ENCODE measurements around the gene PGAP1. TPM values are rescaled to one million over a fixed set of nuclear protein-coding genes. Genes with fewer than 3 reads are reported as not detected.

The PGAP1 gene, protein sequence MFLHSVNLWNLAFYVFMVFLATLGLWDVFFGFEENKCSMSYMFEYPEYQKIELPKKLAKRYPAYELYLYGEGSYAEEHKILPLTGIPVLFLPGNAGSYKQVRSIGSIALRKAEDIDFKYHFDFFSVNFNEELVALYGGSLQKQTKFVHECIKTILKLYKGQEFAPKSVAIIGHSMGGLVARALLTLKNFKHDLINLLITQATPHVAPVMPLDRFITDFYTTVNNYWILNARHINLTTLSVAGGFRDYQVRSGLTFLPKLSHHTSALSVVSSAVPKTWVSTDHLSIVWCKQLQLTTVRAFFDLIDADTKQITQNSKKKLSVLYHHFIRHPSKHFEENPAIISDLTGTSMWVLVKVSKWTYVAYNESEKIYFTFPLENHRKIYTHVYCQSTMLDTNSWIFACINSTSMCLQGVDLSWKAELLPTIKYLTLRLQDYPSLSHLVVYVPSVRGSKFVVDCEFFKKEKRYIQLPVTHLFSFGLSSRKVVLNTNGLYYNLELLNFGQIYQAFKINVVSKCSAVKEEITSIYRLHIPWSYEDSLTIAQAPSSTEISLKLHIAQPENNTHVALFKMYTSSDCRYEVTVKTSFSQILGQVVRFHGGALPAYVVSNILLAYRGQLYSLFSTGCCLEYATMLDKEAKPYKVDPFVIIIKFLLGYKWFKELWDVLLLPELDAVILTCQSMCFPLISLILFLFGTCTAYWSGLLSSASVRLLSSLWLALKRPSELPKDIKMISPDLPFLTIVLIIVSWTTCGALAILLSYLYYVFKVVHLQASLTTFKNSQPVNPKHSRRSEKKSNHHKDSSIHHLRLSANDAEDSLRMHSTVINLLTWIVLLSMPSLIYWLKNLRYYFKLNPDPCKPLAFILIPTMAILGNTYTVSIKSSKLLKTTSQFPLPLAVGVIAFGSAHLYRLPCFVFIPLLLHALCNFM
- total RNA-seq: 10 to 100 TPM in 1 of 4 donors, 1 to 10 TPM in 3; 6.5 to 15.6 (median 9.2) TPM

DNA sequence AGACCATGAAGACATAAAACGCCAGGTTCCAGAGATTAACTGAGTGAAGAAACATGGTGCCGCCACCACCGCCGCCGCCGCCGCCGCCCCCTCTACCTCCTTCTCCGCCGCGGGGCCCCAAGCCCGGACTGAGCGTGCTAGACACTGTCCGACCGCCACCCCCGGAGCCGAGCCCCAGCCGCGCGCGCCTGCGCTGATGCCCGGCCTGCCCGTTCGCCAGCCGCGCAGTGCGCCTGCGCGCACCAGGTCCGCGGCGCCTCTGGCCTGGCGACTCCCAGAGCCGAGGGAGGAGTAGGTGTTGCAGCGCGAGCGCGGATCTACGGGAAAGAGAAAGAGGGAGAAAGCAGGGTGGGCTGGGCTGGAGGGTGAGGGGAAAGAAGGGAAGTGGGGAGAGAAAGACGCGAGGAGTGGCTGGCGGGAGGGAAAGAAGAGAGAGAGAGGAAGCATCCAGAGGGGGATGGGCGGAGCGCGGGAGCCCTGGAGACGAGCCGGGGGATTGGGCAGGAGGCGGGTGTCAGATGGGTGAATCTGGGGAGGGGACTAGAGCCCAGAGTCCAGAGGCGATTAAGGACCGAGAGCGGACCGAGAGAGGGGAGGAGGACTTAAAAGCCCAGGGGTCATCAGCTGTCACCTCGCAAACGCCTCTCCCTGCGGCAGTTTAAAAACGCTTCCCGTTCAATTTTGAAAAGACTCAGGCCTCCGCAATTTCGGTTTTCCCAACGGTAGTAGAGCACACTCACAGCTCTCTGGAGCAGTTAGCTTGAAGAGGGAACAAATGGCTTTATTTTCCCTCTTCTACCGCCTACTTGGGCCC, at the start of gene PGAP1:
TSS of gene PGAP1 (minus strand) at position 146 of the 814 bp plus-strand sequence. CDS start at position 55, 91 bp downstream.
- no peaks in the 10 kb centered on the region for H3K9me3 ChIP-seq
- DNase-seq: peak; percentile 29
- H3K4me1 ChIP-seq: peaks cover 0 to 55% (median 10%) of the 10 kb centered on the region in 3 donors
- WGBS, 2 donors: 0 to 1% methylated on average over 28 of the region's 62 CpGs
- intact Hi-C loops (cut with DNase I): no loop called here
- H3K4me3 ChIP-seq: peak within 1 kb of the TSS; percentile 63 to 91 (median 86)
- no peaks in the 10 kb centered on the region for H3K27me3 ChIP-seq
- no peaks in the 10 kb centered on the region for H3K36me3 ChIP-seq
- peak within 1 kb of the TSS; percentile 92 to 96 (median 94) for H3K27ac ChIP-seq
- TF ChIP-seq, protein P1, sequence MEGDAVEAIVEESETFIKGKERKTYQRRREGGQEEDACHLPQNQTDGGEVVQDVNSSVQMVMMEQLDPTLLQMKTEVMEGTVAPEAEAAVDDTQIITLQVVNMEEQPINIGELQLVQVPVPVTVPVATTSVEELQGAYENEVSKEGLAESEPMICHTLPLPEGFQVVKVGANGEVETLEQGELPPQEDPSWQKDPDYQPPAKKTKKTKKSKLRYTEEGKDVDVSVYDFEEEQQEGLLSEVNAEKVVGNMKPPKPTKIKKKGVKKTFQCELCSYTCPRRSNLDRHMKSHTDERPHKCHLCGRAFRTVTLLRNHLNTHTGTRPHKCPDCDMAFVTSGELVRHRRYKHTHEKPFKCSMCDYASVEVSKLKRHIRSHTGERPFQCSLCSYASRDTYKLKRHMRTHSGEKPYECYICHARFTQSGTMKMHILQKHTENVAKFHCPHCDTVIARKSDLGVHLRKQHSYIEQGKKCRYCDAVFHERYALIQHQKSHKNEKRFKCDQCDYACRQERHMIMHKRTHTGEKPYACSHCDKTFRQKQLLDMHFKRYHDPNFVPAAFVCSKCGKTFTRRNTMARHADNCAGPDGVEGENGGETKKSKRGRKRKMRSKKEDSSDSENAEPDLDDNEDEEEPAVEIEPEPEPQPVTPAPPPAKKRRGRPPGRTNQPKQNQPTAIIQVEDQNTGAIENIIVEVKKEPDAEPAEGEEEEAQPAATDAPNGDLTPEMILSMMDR (IDR thresholded peaks at IDR 0.05): peak in 1 of 6 experiments; percentile 16
- peak in 3 of 4 donors; percentile 60 to 88 (median 87) for TF ChIP-seq POLR2A (IDR thresholded peaks at IDR 0.05)

DNA sequence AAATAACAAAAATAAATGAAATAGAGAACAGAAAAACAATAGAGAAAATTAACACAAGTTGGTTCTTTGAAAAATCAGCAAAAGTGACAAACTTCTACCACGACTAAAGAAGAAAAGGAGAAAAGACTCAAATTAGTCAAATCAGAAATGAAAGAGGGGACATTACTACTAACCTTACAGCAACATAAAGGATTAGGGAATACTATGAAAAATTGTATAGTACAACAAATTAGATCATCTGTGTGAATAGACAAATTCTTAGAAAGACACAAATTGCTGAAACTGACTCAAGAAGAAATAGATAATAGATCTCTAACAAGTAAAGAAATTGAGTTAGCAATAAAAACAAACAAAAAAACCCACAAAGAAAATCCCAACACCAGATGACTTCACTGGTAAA, 48.5 kb upstream of the PGAP1 start:
- whole genome bisulfite sequencing, 2 donors: 58 to 65% methylated on average over 1 of the region's 1 CpG
- Histone ChIP-seq H3K27ac (no peak overlapping the region), H3K27me3 (no peaks in the 10 kb centered on the region), H3K4me3 (no peak overlapping the region), H3K4me1 (no peaks in the 10 kb centered on the region), H3K9me3 (no peaks in the 10 kb centered on the region), H3K36me3 (no peaks in the 10 kb centered on the region)
- intact Hi-C loops (cut with DNase I): no loop called here
- no peak for DNase-seq
- TF ChIP-seq POLR2A (IDR thresholded peaks at IDR 0.05): no peak
- TF ChIP-seq, protein P1 (IDR thresholded peaks at IDR 0.05): no peak

DNA sequence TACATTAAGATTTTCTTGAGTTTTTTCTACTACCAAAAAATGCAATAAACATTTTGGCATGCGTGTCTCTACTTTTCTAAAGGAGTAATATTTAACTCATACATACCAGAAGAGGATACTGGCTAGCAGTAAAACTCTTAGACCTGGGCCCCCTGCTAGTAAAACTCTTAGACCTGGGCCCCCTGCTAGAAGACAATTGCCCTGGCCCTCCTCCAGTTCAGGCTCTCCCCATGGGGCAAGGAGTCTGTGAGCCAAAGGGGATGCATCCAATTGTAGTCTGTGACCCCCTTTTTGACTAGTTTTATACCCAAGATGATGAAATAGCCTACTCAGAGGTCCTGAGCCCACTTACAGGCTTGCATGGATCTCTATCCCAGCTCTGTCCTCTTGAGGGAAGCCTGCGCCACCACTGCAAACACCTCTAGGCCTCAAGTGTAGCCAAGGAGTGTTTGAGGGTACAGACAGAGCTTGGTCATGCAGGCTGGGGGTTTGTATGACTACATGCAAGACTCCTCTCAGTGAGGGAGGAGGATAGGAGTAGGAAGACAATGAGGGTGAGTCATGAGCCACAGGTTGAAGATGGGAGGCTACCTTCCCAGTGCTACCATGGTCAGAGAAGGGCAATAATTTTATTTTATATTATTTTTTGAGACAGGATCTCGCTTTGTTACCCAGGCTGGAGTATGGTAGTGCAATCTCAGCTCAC, 45.2 kb upstream of the PGAP1 start:
- WGBS, 2 donors: 73 to 89% methylated on average over 3 of the region's 3 CpGs
- no peak for DNase-seq
- Histone ChIP-seq H3K27me3 (no peaks in the 10 kb centered on the region), H3K4me1 (no peaks in the 10 kb centered on the region), H3K9me3 (no peaks in the 10 kb centered on the region), H3K36me3 (no peaks in the 10 kb centered on the region), H3K4me3 (no peak overlapping the region), H3K27ac (no peak overlapping the region)
- intact Hi-C loops (cut with DNase I): no loop called here
- no peak for TF ChIP-seq POLR2A (IDR thresholded peaks at IDR 0.05)
- TF ChIP-seq, protein P1 (IDR thresholded peaks at IDR 0.05): no peak

DNA sequence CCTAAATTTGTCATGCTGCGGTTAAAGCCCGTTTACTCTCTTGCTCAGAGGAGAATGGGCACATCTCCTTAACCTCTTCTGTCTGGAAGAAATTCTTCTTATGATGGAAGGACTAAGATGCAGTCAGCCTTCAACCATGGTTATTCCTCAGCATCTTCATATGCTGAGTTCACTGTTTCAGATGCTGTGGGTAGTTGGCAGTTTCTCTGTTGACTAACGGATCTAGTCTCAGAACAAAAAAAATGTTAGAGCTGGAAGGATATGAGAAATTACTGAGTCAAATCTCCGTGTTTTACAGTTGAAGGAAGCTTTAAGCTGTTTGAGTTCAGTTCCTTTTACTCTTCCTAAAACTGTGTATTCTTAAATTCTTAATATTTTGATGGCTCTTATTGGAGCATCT, 43.6 kb upstream of the PGAP1 start:
- WGBS, 2 donors: 57 to 61% methylated on average over 4 of the region's 4 CpGs
- intact Hi-C loops (cut with DNase I): no loop called here

More for the DNA sequence above, 43.6 kb upstream of the PGAP1 start:
- Histone ChIP-seq H3K27ac (no peak overlapping the region), H3K4me3 (no peak overlapping the region), H3K27me3 (no peaks in the 10 kb centered on the region), H3K4me1 (no peaks in the 10 kb centered on the region), H3K9me3 (no peaks in the 10 kb centered on the region), H3K36me3 (no peaks in the 10 kb centered on the region)
- TF ChIP-seq, protein P1 (IDR thresholded peaks at IDR 0.05): no peak
- no peak for TF ChIP-seq POLR2A (IDR thresholded peaks at IDR 0.05)
- no peak for DNase-seq
